GM06990 (cell line): ENCODE data around the gene KCNIP1.

Experiments used
- DNase-seq: peaks from one replicate; pipeline ENCODE4 v3.0.0-alpha.2; 2011; ENCODE audit not compliant: insufficient read length; ENCODE audit errors: extremely low read depth
- H3K27me3 ChIP-seq: replicated peaks from 2 replicates; pipeline ENCODE4 v1.6.0; 2011; ENCODE audit warnings: low read length; ENCODE audit not compliant: control insufficient read depth, insufficient read depth
- H3K36me3 ChIP-seq: 2 replicates; pipeline ENCODE4 v1.5.1; 2011; ENCODE audit warnings: low read length; ENCODE audit not compliant: control insufficient read depth, insufficient read depth
- H3K4me3 ChIP-seq: replicated peaks from 2 replicates; pipeline ENCODE4 v1.5.1; 2011; ENCODE audit warnings: low read depth, mild to moderate bottlenecking, control low read depth, low read length
- CTCF ChIP-seq: IDR thresholded peaks from 2 replicates; pipeline ENCODE4 v1.5.1; 2011; ENCODE audit warnings: low read length, control low read depth, mild to moderate bottlenecking, inconsistent platforms; ENCODE audit not compliant: insufficient read depth, poor library complexity, severe bottlenecking

KCNIP1 gene

GRCh38 chr5:170473642-170474041 is 30.2 kb upstream of the KCNIP1 start:
- no peak for TF ChIP-seq CTCF
- DNase-seq: no peak
- Histone ChIP-seq H3K4me3 (no peak overlapping the region), H3K36me3 (no peaks in the 10 kb centered on the region), H3K27me3 (peaks cover 2% of the 10 kb centered on the region; the same call in 1 of the 2 replicates)

- H3K4me3 ChIP-seq: no peak overlapping the region
- no peak for DNase-seq
- H3K27me3 ChIP-seq: peaks cover 2% of the 10 kb centered on the region; the same call in 1 of the 2 replicates
- TF ChIP-seq CTCF: no peak
- H3K36me3 ChIP-seq: no peaks in the 10 kb centered on the region
Observed at GRCh38 chr5:170474489-170475274, 29.1 kb upstream of the KCNIP1 start.

GRCh38 chr5:170475294-170476000 is 28.4 kb upstream of the KCNIP1 start:
- no peak overlapping the region for H3K4me3 ChIP-seq
- H3K36me3 ChIP-seq: no peaks in the 10 kb centered on the region
- H3K27me3 ChIP-seq: peaks cover 2% of the 10 kb centered on the region; the same call in 1 of the 2 replicates
- TF ChIP-seq CTCF: no peak
- DNase-seq: no peak

GRCh38 chr5:170476704-170477103 is 27.1 kb upstream of the KCNIP1 start:
- peaks cover 2% of the 10 kb centered on the region; the same call in 1 of the 2 replicates for H3K27me3 ChIP-seq
- H3K36me3 ChIP-seq: no peaks in the 10 kb centered on the region
- no peak overlapping the region for H3K4me3 ChIP-seq
- no peak for DNase-seq
- TF ChIP-seq CTCF: no peak

GRCh38 chr5:170477906-170478305 is 25.9 kb upstream of the KCNIP1 start:
- no peak overlapping the region for H3K4me3 ChIP-seq
- DNase-seq: no peak
- H3K36me3 ChIP-seq: no peaks in the 10 kb centered on the region
- peaks cover 2% of the 10 kb centered on the region; the same call in 1 of the 2 replicates for H3K27me3 ChIP-seq
- no peak for TF ChIP-seq CTCF
